SK-N-SH (cell line): ENCODE results near the gene PRRT1. TPM values are rescaled to one million over a fixed set of nuclear protein-coding genes. Genes with fewer than 3 reads are reported as not detected.

ENCODE experiments used
- CTCF ChIA-PET: fragments of 300-600, 350-600 bp; formaldehyde crosslinking; extraction: SDS; loops from one replicate; lab custom pipeline; 2021; lab: Yijun Ruan, JAX
- POLR2A ChIA-PET: fragments of 350-600 bp; sonication (Branson Sonifier 250); formaldehyde crosslinking; extraction: SDS; loops from one replicate; lab custom pipeline; 2020; ENCODE audit warnings: antibody characterized with exemption, inconsistent platforms; lab: Yijun Ruan, JAX
- DNase-seq: peaks from one replicate; pipeline ENCODE4 v3.0.0; 2012
- H2AFZ ChIP-seq: fragments of 200-600 bp; sonication (generic); 2 replicates; pipeline ENCODE4 v1.8.1; 2016; ENCODE audit warnings: antibody characterized with exemption, mild to moderate bottlenecking, low read depth
- H3F3A ChIP-seq: fragments of 200-600 bp; sonication (generic); replicated peaks from 2 replicates; pipeline ENCODE3; 2016; ENCODE audit warnings: antibody characterized with exemption, mild to moderate bottlenecking; ENCODE audit not compliant: insufficient read depth
- H3K27ac ChIP-seq, 2 experiments: fragments of 200-500 bp in 1 of 2; fragments of 200-600 bp in 1 of 2; sonication (Bioruptor generic) in 1 of 2; sonication (generic), shearing (Covaris generic) in 1 of 2; 2 replicates each; pipeline versions ENCODE4 v1.5.1 to v1.6.1; 2014 to 2016; ENCODE audit warnings: low read depth in 2 of 2, inconsistent platforms in 1 of 2, low read length in 1 of 2, mild to moderate bottlenecking in 1 of 2, mixed read lengths in 1 of 2
- H3K27me3 ChIP-seq: fragments of 200-600 bp; sonication (generic), shearing (Covaris generic); 2 replicates; pipeline ENCODE4 v1.6.1; 2016; ENCODE audit warnings: mixed run types; ENCODE audit not compliant: insufficient read depth
- H3K36me3 ChIP-seq, 2 experiments: fragments of 200-500 bp in 1 of 2; fragments of 200-600 bp in 1 of 2; sonication (Bioruptor generic) in 1 of 2; sonication (generic) in 1 of 2; replicated peaks in 1 of 2; 2 replicates each; pipeline versions ENCODE3 to v1.5.1; 2014 to 2016; ENCODE audit warnings: low read length in 1 of 2, mild to moderate bottlenecking in 1 of 2; ENCODE audit not compliant: insufficient read depth in 2 of 2, control insufficient read depth in 1 of 2
- H3K4me1 ChIP-seq, 2 experiments: fragments of 200-500 bp in 1 of 2; fragments of 200-600 bp in 1 of 2; sonication (Bioruptor generic) in 1 of 2; sonication (generic), shearing (Covaris generic) in 1 of 2; 2 replicates each; pipeline versions ENCODE4 v1.5.1 to v1.6.1; 2014 to 2016; ENCODE audit warnings: low read depth in 1 of 2, low read length in 1 of 2, mixed run types in 1 of 2; ENCODE audit not compliant: insufficient read depth in 2 of 2, control insufficient read depth in 1 of 2
- H3K4me2 ChIP-seq: fragments of 200-600 bp; sonication (generic), shearing (Covaris generic); 2 replicates; pipeline ENCODE4 v1.6.1; 2017; ENCODE audit warnings: mixed run types
- H3K4me3 ChIP-seq, 2 experiments: fragments of 200-500 bp in 1 of 2; fragments of 200-600 bp in 1 of 2; sonication (Bioruptor generic) in 1 of 2; sonication (generic), shearing (Covaris generic) in 1 of 2; 2 replicates each; pipeline versions ENCODE4 v1.5.1 to v1.8.1; 2014 to 2016; ENCODE audit warnings: low read depth in 2 of 2, inconsistent platforms in 1 of 2, low read length in 1 of 2, mild to moderate bottlenecking in 1 of 2, mixed read lengths in 1 of 2, moderate library complexity in 1 of 2
- H3K79me2 ChIP-seq: fragments of 200-600 bp; sonication (generic); 2 replicates; pipeline ENCODE4 v1.8.1; 2017; ENCODE audit warnings: mild to moderate bottlenecking; ENCODE audit not compliant: insufficient read depth
- H3K9ac ChIP-seq: fragments of 200-600 bp; sonication (generic); 2 replicates; pipeline ENCODE4 v1.6.1; 2017; ENCODE audit warnings: mixed run types
- H3K9me2 ChIP-seq: fragments of 200-600 bp; sonication (generic); 2 replicates; pipeline ENCODE4 v1.6.1; 2017; ENCODE audit warnings: mixed run types
- H3K9me3 ChIP-seq: fragments of 200-600 bp; sonication (generic); 2 replicates; pipeline ENCODE4 v1.6.1; 2017; ENCODE audit warnings: mixed run types, mild to moderate bottlenecking, moderate library complexity
- H4K20me1 ChIP-seq: fragments of 200-600 bp; sonication (generic); 2 replicates; pipeline ENCODE4 v1.6.1; 2017; ENCODE audit warnings: mild to moderate bottlenecking, mixed run types; ENCODE audit not compliant: insufficient read depth
- CHD2 ChIP-seq: fragments of 150-350 bp; IDR thresholded peaks from 2 replicates; pipeline ENCODE4 v1.6.1; 2018; ENCODE audit warnings: low read length; ENCODE audit not compliant: partially characterized antibody
- CTCF ChIP-seq: fragments of 200-600 bp; sonication (generic); IDR thresholded peaks from 2 replicates; pipeline ENCODE4 v1.6.1; 2017; ENCODE audit warnings: antibody characterized with exemption, mild to moderate bottlenecking, moderate library complexity
- FOSL2 ChIP-seq: IDR thresholded peaks from 2 replicates; pipeline ENCODE4 v1.4.0; 2012; ENCODE audit warnings: low read depth, mild to moderate bottlenecking, moderate library complexity, borderline replicate concordance
- FOXJ3 ChIP-seq: sonication (generic); formaldehyde crosslinking; IDR thresholded peaks from 2 replicates; pipeline ENCODE4 v1.5.1; 2020; ENCODE audit warnings: mild to moderate bottlenecking, missing genetic modification reagents
- GABPA ChIP-seq: IDR thresholded peaks from 2 replicates; pipeline ENCODE4 v1.4.0; 2012; ENCODE audit warnings: low read depth, mild to moderate bottlenecking
- MAX ChIP-seq: IDR thresholded peaks from 2 replicates; pipeline ENCODE4 v1.4.0; 2012; ENCODE audit warnings: low read depth
- MXI1 ChIP-seq: IDR thresholded peaks from 2 replicates; pipeline ENCODE4 v1.6.1; 2012; ENCODE audit warnings: mild to moderate bottlenecking, low read depth, low read length, improper control_type of control experiment
- NRF1 ChIP-seq: IDR thresholded peaks from 2 replicates; pipeline ENCODE4 v1.6.1; 2012; ENCODE audit warnings: low read depth, mild to moderate bottlenecking, low read length
- PBX3 ChIP-seq: IDR thresholded peaks from 2 replicates; pipeline ENCODE4; 2012
- RCOR1 ChIP-seq: fragments of 150-350 bp; IDR thresholded peaks from 2 replicates; pipeline ENCODE4 v1.6.1; 2017; ENCODE audit warnings: antibody characterized with exemption, low read length
- RFX5 ChIP-seq: IDR thresholded peaks from 2 replicates; pipeline ENCODE4 v1.6.1; 2012; ENCODE audit warnings: mild to moderate bottlenecking, improper control_type of control experiment, low read length
- RXRA ChIP-seq: IDR thresholded peaks from 2 replicates; pipeline ENCODE4 v1.4.0; 2012; ENCODE audit warnings: low read depth, mild to moderate bottlenecking, borderline replicate concordance
- SMC3 ChIP-seq: IDR thresholded peaks from 2 replicates; pipeline ENCODE4 v1.6.1; 2012; ENCODE audit warnings: low read depth, low read length, improper control_type of control experiment
- TAF1 ChIP-seq: IDR thresholded peaks from 2 replicates; pipeline ENCODE4 v1.6.1; 2012; ENCODE audit warnings: low read depth, mild to moderate bottlenecking, low read length, moderate library complexity, borderline replicate concordance
- TCF12 ChIP-seq: IDR thresholded peaks from 2 replicates; pipeline ENCODE4 v1.4.0; 2012
- TEAD4 ChIP-seq: IDR thresholded peaks from 2 replicates; pipeline ENCODE4 v1.4.0; 2012; ENCODE audit warnings: mild to moderate bottlenecking, borderline replicate concordance; ENCODE audit not compliant: insufficient read depth
- WGBS: methylation state at CpG from one replicate; pipeline ENCODE4 v1.1.6; 2017; ENCODE audit warnings: low lambda C conversion rate; 5-methylcytosine and 5-hydroxymethylcytosine counted together
- polyA plus RNA-seq, 3 experiments: library from polyadenylated mRNA; depleted of rRNA; stranded (reverse); fragments of >200 nt; gene quantifications; 2 replicates each; pipeline ENCODE4 v1.2.3, GENCODE V29; 2012
- TF ChIP-seq, protein P1 (sequence below): fragments of 150-350 bp; IDR thresholded peaks from 2 replicates; pipeline ENCODE4 v1.6.1; 2016; ENCODE audit warnings: mild to moderate bottlenecking, low read depth, low read length
- TF ChIP-seq, protein P2 (sequence below): IDR thresholded peaks from 2 replicates; pipeline ENCODE4 v1.4.0; 2012; ENCODE audit warnings: low read depth, borderline replicate concordance
- TF ChIP-seq, protein P3 (sequence below): fragments of 150-350 bp; IDR thresholded peaks from 2 replicates; pipeline ENCODE4 v1.6.1; 2017; ENCODE audit warnings: antibody characterized with exemption, low read length, low read depth, borderline replicate concordance
- TF ChIP-seq, protein P4 (sequence below): IDR thresholded peaks from 2 replicates; pipeline ENCODE4 v1.6.1; 2012; ENCODE audit warnings: mild to moderate bottlenecking, low read depth, low read length, moderate library complexity

Gene PRRT1
- polyA plus RNA-seq, 1 of the 3 experiments (the other 2 are of a cell fraction) = 1.5 TPM

DNA sequence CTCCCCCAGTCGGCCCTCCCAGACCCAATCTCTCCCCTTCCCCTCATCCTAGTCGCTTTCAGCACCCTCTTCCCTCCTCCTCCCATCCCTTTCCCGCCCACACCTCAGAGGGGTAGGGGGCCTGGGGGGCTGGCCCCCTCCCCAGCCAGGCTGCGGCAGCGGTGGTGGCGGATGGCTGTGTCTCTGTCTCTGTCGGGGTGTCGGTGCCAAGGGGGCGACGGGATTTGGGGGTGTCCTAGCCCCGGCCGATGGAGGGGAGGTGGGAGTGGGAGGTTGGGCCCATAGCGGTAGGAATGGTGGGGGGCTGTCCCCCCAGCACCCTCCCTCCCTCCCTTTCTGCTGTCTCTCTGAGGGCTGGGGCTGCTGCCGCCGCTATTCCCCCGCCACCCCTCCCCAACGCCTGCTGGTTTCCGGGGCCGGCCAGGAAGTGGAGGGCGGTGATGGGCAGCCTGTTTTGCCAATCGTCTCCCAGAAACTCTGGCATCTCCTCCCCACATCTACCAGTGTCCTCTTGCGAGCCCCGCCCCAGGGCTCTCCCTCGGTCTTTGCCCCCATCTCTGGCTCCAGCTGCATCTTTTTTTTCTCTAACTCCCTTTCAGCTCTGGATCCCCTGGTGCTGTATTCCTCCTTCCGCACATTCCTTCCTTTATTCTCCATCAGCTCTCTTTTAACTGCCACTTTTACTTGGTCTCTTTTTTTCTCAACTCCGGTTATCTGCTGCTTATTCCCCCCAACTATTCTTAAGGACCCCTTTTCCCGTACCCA is 24.2 kb upstream of the PRRT1 start, which contains the start of gene AGPAT1:
Gene AGPAT1 (minus strand): TSS at position 374 of the 765 bp plus-strand sequence. CDS start 4,588 bp downstream, outside the sequence.
- WGBS = under 1% methylated on average over 18 of the region's 27 CpGs
- peak within 1 kb of the TSS; percentile 98 to 99 for H3K27ac ChIP-seq
- peaks cover 3 to 12% of the 10 kb centered on the region in 2 experiments for H3K36me3 ChIP-seq
- H2AFZ ChIP-seq = peak within 1 kb of the TSS; percentile 88
- H3K4me2 ChIP-seq = peak within 1 kb of the TSS; percentile 81
- no peaks in the 10 kb centered on the region for H3K9me2 ChIP-seq
- H4K20me1 ChIP-seq = no peaks in the 10 kb centered on the region
- H3K79me2 ChIP-seq = peaks cover 55% of the 10 kb centered on the region
- no peaks in the 10 kb centered on the region for H3K27me3 ChIP-seq
- peaks cover 13% of the 10 kb centered on the region for H3F3A ChIP-seq
- DNase-seq = peak; percentile 97
- H3K9ac ChIP-seq = peak within 1 kb of the TSS; percentile 84
- peaks cover 12 to 40% of the 10 kb centered on the region in 2 experiments; a peak in 3 of 4 replicates for H3K4me1 ChIP-seq
- POLR2A ChIA-PET = interaction anchor here (0.7 to 4.1 kb wide), 5 partner anchors 14 to 511 kb away, joined by 3 to 22 read pairs (median 5); partner anchors contain the start of genes ATF6B, FKBPL, GPANK1 and PBX2
- CTCF ChIA-PET = interaction anchor here (0.7 to 1.6 kb wide), 4 partner anchors 10 to 128 kb away, joined by 3 to 4 read pairs (median 4); partner anchors contain the start of gene EGFL8
- H3K9me3 ChIP-seq = no peaks in the 10 kb centered on the region
- peak within 1 kb of the TSS; percentile 84 to 99 for H3K4me3 ChIP-seq
- TF ChIP-seq MXI1 (0 out of 2 replicates have a peak, but pooled peaks have one; percentile 28), RXRA (no peak), PBX3 (peak; percentile 100), CTCF (no peak), TEAD4 (no peak), FOXJ3 (CRISPR knock-in tag) (no peak), TAF1 (peak; percentile 70), CHD2 (peak; percentile 72), GABPA (peak; percentile 91), NRF1 (no peak), RCOR1 (no peak), RFX5 (peak; percentile 34; the same call in 1 of the 2 replicates), MAX (peak; percentile 38; the same call in 1 of the 2 replicates), SMC3 (no peak), FOSL2 (no peak), TCF12 (0 out of 2 replicates have a peak, but pooled peaks have one; percentile 12)
- TF ChIP-seq, protein P1, sequence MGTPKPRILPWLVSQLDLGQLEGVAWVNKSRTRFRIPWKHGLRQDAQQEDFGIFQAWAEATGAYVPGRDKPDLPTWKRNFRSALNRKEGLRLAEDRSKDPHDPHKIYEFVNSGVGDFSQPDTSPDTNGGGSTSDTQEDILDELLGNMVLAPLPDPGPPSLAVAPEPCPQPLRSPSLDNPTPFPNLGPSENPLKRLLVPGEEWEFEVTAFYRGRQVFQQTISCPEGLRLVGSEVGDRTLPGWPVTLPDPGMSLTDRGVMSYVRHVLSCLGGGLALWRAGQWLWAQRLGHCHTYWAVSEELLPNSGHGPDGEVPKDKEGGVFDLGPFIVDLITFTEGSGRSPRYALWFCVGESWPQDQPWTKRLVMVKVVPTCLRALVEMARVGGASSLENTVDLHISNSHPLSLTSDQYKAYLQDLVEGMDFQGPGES = peak; percentile 46
- TF ChIP-seq, protein P2, sequence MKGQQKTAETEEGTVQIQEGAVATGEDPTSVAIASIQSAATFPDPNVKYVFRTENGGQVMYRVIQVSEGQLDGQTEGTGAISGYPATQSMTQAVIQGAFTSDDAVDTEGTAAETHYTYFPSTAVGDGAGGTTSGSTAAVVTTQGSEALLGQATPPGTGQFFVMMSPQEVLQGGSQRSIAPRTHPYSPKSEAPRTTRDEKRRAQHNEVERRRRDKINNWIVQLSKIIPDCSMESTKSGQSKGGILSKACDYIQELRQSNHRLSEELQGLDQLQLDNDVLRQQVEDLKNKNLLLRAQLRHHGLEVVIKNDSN = no peak
- TF ChIP-seq, protein P3, sequence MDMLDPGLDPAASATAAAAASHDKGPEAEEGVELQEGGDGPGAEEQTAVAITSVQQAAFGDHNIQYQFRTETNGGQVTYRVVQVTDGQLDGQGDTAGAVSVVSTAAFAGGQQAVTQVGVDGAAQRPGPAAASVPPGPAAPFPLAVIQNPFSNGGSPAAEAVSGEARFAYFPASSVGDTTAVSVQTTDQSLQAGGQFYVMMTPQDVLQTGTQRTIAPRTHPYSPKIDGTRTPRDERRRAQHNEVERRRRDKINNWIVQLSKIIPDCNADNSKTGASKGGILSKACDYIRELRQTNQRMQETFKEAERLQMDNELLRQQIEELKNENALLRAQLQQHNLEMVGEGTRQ = no peak
- TF ChIP-seq, protein P4, sequence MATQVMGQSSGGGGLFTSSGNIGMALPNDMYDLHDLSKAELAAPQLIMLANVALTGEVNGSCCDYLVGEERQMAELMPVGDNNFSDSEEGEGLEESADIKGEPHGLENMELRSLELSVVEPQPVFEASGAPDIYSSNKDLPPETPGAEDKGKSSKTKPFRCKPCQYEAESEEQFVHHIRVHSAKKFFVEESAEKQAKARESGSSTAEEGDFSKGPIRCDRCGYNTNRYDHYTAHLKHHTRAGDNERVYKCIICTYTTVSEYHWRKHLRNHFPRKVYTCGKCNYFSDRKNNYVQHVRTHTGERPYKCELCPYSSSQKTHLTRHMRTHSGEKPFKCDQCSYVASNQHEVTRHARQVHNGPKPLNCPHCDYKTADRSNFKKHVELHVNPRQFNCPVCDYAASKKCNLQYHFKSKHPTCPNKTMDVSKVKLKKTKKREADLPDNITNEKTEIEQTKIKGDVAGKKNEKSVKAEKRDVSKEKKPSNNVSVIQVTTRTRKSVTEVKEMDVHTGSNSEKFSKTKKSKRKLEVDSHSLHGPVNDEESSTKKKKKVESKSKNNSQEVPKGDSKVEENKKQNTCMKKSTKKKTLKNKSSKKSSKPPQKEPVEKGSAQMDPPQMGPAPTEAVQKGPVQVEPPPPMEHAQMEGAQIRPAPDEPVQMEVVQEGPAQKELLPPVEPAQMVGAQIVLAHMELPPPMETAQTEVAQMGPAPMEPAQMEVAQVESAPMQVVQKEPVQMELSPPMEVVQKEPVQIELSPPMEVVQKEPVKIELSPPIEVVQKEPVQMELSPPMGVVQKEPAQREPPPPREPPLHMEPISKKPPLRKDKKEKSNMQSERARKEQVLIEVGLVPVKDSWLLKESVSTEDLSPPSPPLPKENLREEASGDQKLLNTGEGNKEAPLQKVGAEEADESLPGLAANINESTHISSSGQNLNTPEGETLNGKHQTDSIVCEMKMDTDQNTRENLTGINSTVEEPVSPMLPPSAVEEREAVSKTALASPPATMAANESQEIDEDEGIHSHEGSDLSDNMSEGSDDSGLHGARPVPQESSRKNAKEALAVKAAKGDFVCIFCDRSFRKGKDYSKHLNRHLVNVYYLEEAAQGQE = no peak
